Measurements from ENCODE around the gene CDKL1.

Gene CDKL1

DNA sequence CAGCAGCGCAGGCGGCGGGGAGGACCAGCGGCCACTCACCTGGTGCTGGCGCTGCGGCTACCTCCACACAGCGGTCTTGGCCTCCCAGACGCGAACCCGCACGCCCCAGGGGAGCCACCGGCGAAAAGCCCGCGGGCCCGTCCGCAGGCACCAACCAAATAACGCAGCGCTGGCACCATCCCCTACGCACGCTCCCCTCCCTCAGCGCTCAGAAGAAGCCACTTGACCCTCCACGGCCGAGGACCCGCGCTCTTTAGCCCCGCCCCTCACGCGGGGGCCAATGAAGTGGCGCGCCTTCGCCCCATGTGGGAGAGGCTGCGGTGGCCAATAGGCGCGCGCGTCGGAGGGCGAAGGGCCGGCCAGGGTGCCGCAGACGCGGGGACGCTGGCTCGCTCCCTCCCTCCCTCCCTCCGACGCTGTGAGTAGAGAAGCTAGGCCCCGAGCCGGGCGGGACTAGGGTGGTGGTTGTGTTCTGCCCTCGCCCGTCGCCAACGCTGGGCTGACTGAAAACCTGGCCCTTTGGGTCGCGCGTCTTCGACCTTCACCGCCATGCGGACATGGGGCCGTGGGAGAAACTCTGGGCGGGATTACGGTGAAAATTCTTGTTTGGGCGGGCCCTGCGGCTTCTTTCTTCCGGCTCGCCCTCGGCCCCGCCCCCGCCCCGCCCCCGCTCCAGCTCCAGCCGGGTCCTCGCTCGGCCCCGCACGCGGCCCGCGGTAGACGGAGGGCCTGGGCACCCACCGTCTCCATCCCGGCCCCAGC is 84.5 kb downstream of the CDKL1 start, which contains the start of the genes DMAC2L and L2HGDH:
Gene DMAC2L (plus strand): TSS at position 353 of the 762 bp plus-strand sequence. CDS start 9,164 bp downstream, outside the sequence.
Gene L2HGDH (minus strand): TSS at position 258 of the 762 bp plus-strand sequence. CDS start 79 bp downstream, at position 179.
- under 1% methylated on average over 67 of the region's 83 CpGs for WGBS
- peak within 1 kb of the TSS; percentile 99 for H3K27ac ChIP-seq (ENCODE audit: low read length, poor library complexity, severe bottlenecking)
- peak within 1 kb of the TSS; percentile 96 to 98 for H3K18ac ChIP-seq (ENCODE audit: low read depth in 1 of 2, low read length in 2 of 2)
- H3K14ac ChIP-seq (ENCODE audit: low read length in 2 of 2): peak within 1 kb of the TSS in 1 of 2 experiments; percentile 94
- H2BK120ac ChIP-seq (ENCODE audit: low read depth, low read length): peak within 1 kb of the TSS; percentile 99
- no peak within 1 kb of the TSS for H2BK5ac ChIP-seq (ENCODE audit: low read depth, low read length, poor library complexity, severe bottlenecking)
- no peaks in the 10 kb centered on the region for H3K9me3 ChIP-seq (ENCODE audit: control insufficient read depth, low read length)
- peak within 1 kb of the TSS in 1 of 2 experiments; percentile 46 for H3K23ac ChIP-seq (ENCODE audit: low read length in 2 of 2)
- DNase-seq: peak; percentile 95
- H3K4me1 ChIP-seq (ENCODE audit: control insufficient read depth, insufficient read depth, low read depth, low read length): peaks cover 6% of the 10 kb centered on the region
- peak within 1 kb of the TSS; percentile 94 for H4K91ac ChIP-seq (ENCODE audit: low read length)
- H3K79me1 ChIP-seq (replicated peaks; ENCODE audit: low read length, poor library complexity, severe bottlenecking): peaks cover 24% of the 10 kb centered on the region
- H2BK15ac ChIP-seq (ENCODE audit: low read depth, poor library complexity, severe bottlenecking): peak within 1 kb of the TSS; percentile 97
- peak within 1 kb of the TSS; percentile 98 for H4K8ac ChIP-seq (ENCODE audit: low read length)
- no peak within 1 kb of the TSS for H2AK5ac ChIP-seq (ENCODE audit: low read length, severe bottlenecking)
- H3K36me3 ChIP-seq (ENCODE audit: control insufficient read depth in 1 of 2, insufficient read depth in 2 of 2, low read depth in 1 of 2, low read length in 2 of 2): no peaks in the 10 kb centered on the region
- peak within 1 kb of the TSS; percentile 86 to 94 for H3K4me3 ChIP-seq (ENCODE audit: insufficient read depth in 1 of 2, low read depth in 1 of 2, low read length in 2 of 2)
- peak within 1 kb of the TSS; percentile 93 for H3K4me2 ChIP-seq (ENCODE audit: low read length, poor library complexity, severe bottlenecking)
- peak within 1 kb of the TSS; percentile 92 for H2AFZ ChIP-seq (ENCODE audit: low read depth, low read length)
- peak within 1 kb of the TSS; percentile 93 for H3K9ac ChIP-seq (ENCODE audit: low read length)
- peak within 1 kb of the TSS in 1 of 2 experiments; percentile 2 for H2BK12ac ChIP-seq (ENCODE audit: low read length in 2 of 2)
- no peaks in the 10 kb centered on the region for H3K27me3 ChIP-seq (ENCODE audit: control insufficient read depth in 1 of 2, insufficient read depth in 1 of 2, low read length in 2 of 2)
- H3K4ac ChIP-seq (ENCODE audit: low read depth in 1 of 2, low read length in 2 of 2): no peak within 1 kb of the TSS

DNA sequence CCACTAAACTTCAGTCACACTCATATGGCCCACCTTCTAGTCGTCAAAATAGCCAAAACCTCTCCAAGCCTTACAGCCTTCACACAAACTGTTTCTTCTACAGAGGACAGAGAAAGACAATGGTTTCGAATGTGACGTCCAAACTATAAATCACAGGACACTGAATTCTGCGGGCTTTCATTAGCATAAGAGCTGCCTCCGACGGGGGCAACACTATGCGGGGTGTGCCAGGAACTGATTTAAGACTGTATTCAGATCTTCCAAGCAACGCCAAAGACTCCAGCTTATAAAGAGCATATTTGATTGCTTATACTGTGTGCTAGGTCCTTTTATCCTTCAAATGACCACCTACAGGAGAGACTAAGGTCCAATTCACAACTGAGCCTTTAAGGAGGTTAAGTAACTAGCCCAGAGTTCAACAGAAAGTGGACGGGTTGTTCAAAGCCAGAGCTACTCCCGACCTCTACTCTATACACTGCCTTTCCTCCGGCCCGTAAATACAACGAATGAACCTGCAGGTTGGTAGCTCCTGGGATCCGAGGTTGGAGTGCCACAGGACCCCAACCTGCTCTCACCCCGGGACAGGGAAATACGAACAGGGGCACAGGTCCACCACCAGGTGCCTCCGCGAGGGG is 85.2 kb downstream of the CDKL1 start:
- no peak overlapping the region for H2BK120ac ChIP-seq (ENCODE audit: low read depth, low read length)
- H3K27me3 ChIP-seq (ENCODE audit: control insufficient read depth in 1 of 2, insufficient read depth in 1 of 2, low read length in 2 of 2): no peaks in the 10 kb centered on the region
- H2BK15ac ChIP-seq (ENCODE audit: low read depth, poor library complexity, severe bottlenecking): no peak overlapping the region
- no peak overlapping the region for H2AK5ac ChIP-seq (ENCODE audit: low read length, severe bottlenecking)
- peak overlapping the region in 1 of 2 experiments; percentile 18 for H3K14ac ChIP-seq (ENCODE audit: low read length in 2 of 2)
- peak overlapping the region in 1 of 2 experiments; percentile 66 for H3K18ac ChIP-seq (ENCODE audit: low read depth in 1 of 2, low read length in 2 of 2)
- peak overlapping the region; percentile 86 to 94 for H3K4me3 ChIP-seq (ENCODE audit: insufficient read depth in 1 of 2, low read depth in 1 of 2, low read length in 2 of 2)
- peak overlapping the region in 1 of 2 experiments; percentile 46 for H3K23ac ChIP-seq (ENCODE audit: low read length in 2 of 2)
- H3K4me2 ChIP-seq (ENCODE audit: low read length, poor library complexity, severe bottlenecking): peak overlapping the region; percentile 93
- peaks cover 25% of the 10 kb centered on the region for H3K79me1 ChIP-seq (replicated peaks; ENCODE audit: low read length, poor library complexity, severe bottlenecking)
- DNase-seq: no peak
- H3K4me1 ChIP-seq (ENCODE audit: control insufficient read depth, insufficient read depth, low read depth, low read length): peaks cover 6% of the 10 kb centered on the region
- peak overlapping the region; percentile 92 for H2AFZ ChIP-seq (ENCODE audit: low read depth, low read length)
- H3K4ac ChIP-seq (ENCODE audit: low read depth in 1 of 2, low read length in 2 of 2): no peak overlapping the region
- H4K91ac ChIP-seq (ENCODE audit: low read length): peak overlapping the region; percentile 82
- H3K27ac ChIP-seq (ENCODE audit: low read length, poor library complexity, severe bottlenecking): no peak overlapping the region
- no peaks in the 10 kb centered on the region for H3K36me3 ChIP-seq (ENCODE audit: control insufficient read depth in 1 of 2, insufficient read depth in 2 of 2, low read depth in 1 of 2, low read length in 2 of 2)
- no peaks in the 10 kb centered on the region for H3K9me3 ChIP-seq (ENCODE audit: control insufficient read depth, low read length)
- WGBS: 6% methylated on average over 18 of the region's 18 CpGs
- peak overlapping the region; percentile 73 for H4K8ac ChIP-seq (ENCODE audit: low read length)
- H2BK5ac ChIP-seq (ENCODE audit: low read depth, low read length, poor library complexity, severe bottlenecking): no peak overlapping the region
- peak overlapping the region; percentile 93 for H3K9ac ChIP-seq (ENCODE audit: low read length)
- peak overlapping the region in 1 of 2 experiments; percentile 2 for H2BK12ac ChIP-seq (ENCODE audit: low read length in 2 of 2)

DNA sequence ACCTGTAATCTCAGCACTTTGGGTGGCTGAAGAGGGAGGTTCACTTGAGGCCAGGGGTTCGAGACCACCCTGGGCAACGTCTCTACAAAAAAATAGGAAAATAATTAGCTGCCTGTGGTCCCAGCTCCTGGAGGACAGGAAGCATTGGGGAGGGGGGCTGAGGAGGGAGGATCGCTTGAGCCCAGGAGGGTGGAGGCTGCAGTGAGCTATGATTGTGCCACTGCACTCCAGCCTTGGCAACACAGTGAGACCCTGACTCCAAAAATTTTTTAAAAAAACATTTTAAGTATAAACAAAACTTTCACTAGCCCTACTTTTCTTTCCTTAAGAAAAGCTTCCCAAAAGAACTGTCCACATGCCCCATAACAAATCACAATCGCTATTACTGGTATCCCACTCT is 86.2 kb downstream of the CDKL1 start:
- Histone ChIP-seq H3K4me1 (ENCODE audit: control insufficient read depth, insufficient read depth, low read depth, low read length) (peaks cover 6% of the 10 kb centered on the region), H2AFZ (ENCODE audit: low read depth, low read length) (no peak overlapping the region), H2BK15ac (ENCODE audit: low read depth, poor library complexity, severe bottlenecking) (no peak overlapping the region), H3K4ac (ENCODE audit: low read depth in 1 of 2, low read length in 2 of 2) (no peak overlapping the region), H3K27me3 (ENCODE audit: control insufficient read depth in 1 of 2, insufficient read depth in 1 of 2, low read length in 2 of 2) (no peaks in the 10 kb centered on the region), H3K79me1 (replicated peaks; ENCODE audit: low read length, poor library complexity, severe bottlenecking) (peaks cover 26% of the 10 kb centered on the region), H3K4me3 (ENCODE audit: insufficient read depth in 1 of 2, low read depth in 1 of 2, low read length in 2 of 2) (no peak overlapping the region), H2BK5ac (ENCODE audit: low read depth, low read length, poor library complexity, severe bottlenecking) (no peak overlapping the region), H3K14ac (ENCODE audit: low read length in 2 of 2) (no peak overlapping the region), H3K4me2 (ENCODE audit: low read length, poor library complexity, severe bottlenecking) (no peak overlapping the region), H4K91ac (ENCODE audit: low read length) (no peak overlapping the region), H4K8ac (ENCODE audit: low read length) (no peak overlapping the region), H2AK5ac (ENCODE audit: low read length, severe bottlenecking) (no peak overlapping the region), H2BK120ac (ENCODE audit: low read depth, low read length) (no peak overlapping the region), H3K27ac (ENCODE audit: low read length, poor library complexity, severe bottlenecking) (no peak overlapping the region), H3K18ac (ENCODE audit: low read depth in 1 of 2, low read length in 2 of 2) (no peak overlapping the region), H3K23ac (ENCODE audit: low read length in 2 of 2) (no peak overlapping the region), H3K9me3 (ENCODE audit: control insufficient read depth, low read length) (no peaks in the 10 kb centered on the region), H2BK12ac (ENCODE audit: low read length in 2 of 2) (no peak overlapping the region), H3K36me3 (ENCODE audit: control insufficient read depth in 1 of 2, insufficient read depth in 2 of 2, low read depth in 1 of 2, low read length in 2 of 2) (no peaks in the 10 kb centered on the region), H3K9ac (ENCODE audit: low read length) (no peak overlapping the region)
- WGBS: 96% methylated on average over 4 of the region's 4 CpGs
- DNase-seq: no peak

DNA sequence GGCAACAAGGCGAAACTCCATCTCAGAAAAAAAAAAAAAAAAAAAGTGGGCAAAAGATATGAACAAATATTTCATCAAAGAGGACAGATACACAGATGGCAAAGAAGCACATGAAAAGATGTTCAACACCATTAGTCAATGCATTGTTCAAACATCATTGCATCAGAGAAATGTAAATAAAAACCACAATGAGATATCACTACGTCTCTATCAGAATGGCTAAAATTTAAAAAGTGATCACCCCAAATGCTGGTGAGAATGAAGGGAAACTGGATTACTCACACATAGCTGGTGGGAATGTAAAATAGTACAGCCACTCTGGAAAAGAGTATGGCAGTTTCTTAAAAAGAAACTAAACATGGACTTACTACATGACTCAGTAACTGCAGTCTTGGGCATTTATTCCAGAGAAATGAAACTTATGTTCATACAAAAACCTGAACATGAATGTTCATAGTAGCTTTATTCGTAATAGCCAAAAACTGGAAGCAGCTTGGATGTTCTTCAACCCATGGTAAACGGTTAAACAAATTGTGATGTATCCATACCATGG is 88.2 kb downstream of the CDKL1 start:
- H3K79me1 ChIP-seq (replicated peaks; ENCODE audit: low read length, poor library complexity, severe bottlenecking): peaks cover 22% of the 10 kb centered on the region
- no peak overlapping the region for H3K14ac ChIP-seq (ENCODE audit: low read length in 2 of 2)
- H4K91ac ChIP-seq (ENCODE audit: low read length): no peak overlapping the region
- no peak overlapping the region for H3K23ac ChIP-seq (ENCODE audit: low read length in 2 of 2)
- WGBS: 87% methylated on average over 3 of the region's 4 CpGs
- no peak overlapping the region for H4K8ac ChIP-seq (ENCODE audit: low read length)
- no peak overlapping the region for H3K18ac ChIP-seq (ENCODE audit: low read depth in 1 of 2, low read length in 2 of 2)
- no peaks in the 10 kb centered on the region for H3K36me3 ChIP-seq (ENCODE audit: control insufficient read depth in 1 of 2, insufficient read depth in 2 of 2, low read depth in 1 of 2, low read length in 2 of 2)
- H2BK5ac ChIP-seq (ENCODE audit: low read depth, low read length, poor library complexity, severe bottlenecking): no peak overlapping the region
- H2BK15ac ChIP-seq (ENCODE audit: low read depth, poor library complexity, severe bottlenecking): no peak overlapping the region
- H2AFZ ChIP-seq (ENCODE audit: low read depth, low read length): no peak overlapping the region
- no peak overlapping the region for H2AK5ac ChIP-seq (ENCODE audit: low read length, severe bottlenecking)
- no peak overlapping the region for H2BK120ac ChIP-seq (ENCODE audit: low read depth, low read length)
- H2BK12ac ChIP-seq (ENCODE audit: low read length in 2 of 2): no peak overlapping the region
- no peaks in the 10 kb centered on the region for H3K27me3 ChIP-seq (ENCODE audit: control insufficient read depth in 1 of 2, insufficient read depth in 1 of 2, low read length in 2 of 2)
- no peak overlapping the region for H3K27ac ChIP-seq (ENCODE audit: low read length, poor library complexity, severe bottlenecking)
- DNase-seq: peak; percentile 13
- peaks cover 6% of the 10 kb centered on the region for H3K4me1 ChIP-seq (ENCODE audit: control insufficient read depth, insufficient read depth, low read depth, low read length)
- no peaks in the 10 kb centered on the region for H3K9me3 ChIP-seq (ENCODE audit: control insufficient read depth, low read length)
- H3K4ac ChIP-seq (ENCODE audit: low read depth in 1 of 2, low read length in 2 of 2): no peak overlapping the region
- H3K9ac ChIP-seq (ENCODE audit: low read length): no peak overlapping the region
- no peak overlapping the region for H3K4me2 ChIP-seq (ENCODE audit: low read length, poor library complexity, severe bottlenecking)
- no peak overlapping the region for H3K4me3 ChIP-seq (ENCODE audit: insufficient read depth in 1 of 2, low read depth in 1 of 2, low read length in 2 of 2)
